SJCRH30 (cell line): Measurements from ENCODE around the gene CRELD2. TPM values are rescaled to one million over a fixed set of nuclear protein-coding genes. Genes with fewer than 3 reads are reported as not detected.

Experiments
- DNase-seq, 2 experiments: peaks; one replicate each; pipeline ENCODE4 v3.0.0-alpha.2; 2015 to 2020
- H3K27ac ChIP-seq: fragments of 250-450 bp; sonication (Bioruptor Pico); 2 replicates; pipeline ENCODE4 v1.5.1; 2020; ENCODE audit warnings: mild to moderate bottlenecking, moderate library complexity
- H3K27me3 ChIP-seq: fragments of 250-450 bp; sonication (Bioruptor Pico); 2 replicates; pipeline ENCODE4 v1.5.1; 2020; ENCODE audit warnings: mild to moderate bottlenecking, moderate library complexity
- H3K36me3 ChIP-seq: fragments of 250-450 bp; sonication (Bioruptor Pico); 2 replicates; pipeline ENCODE4 v1.5.1; 2020; ENCODE audit warnings: mild to moderate bottlenecking, moderate library complexity
- H3K4me1 ChIP-seq: fragments of 250-450 bp; sonication (Bioruptor Pico); 2 replicates; pipeline ENCODE4 v1.5.1; 2020; ENCODE audit warnings: mild to moderate bottlenecking, moderate library complexity
- H3K4me3 ChIP-seq: fragments of 250-450 bp; sonication (Bioruptor Pico); 2 replicates; pipeline ENCODE4 v1.5.1; 2020; ENCODE audit warnings: mild to moderate bottlenecking, moderate library complexity
- H3K9me3 ChIP-seq: fragments of 250-450 bp; sonication (Bioruptor Pico); replicated peaks from 2 replicates; pipeline ENCODE4 v1.5.1; 2020; ENCODE audit warnings: mild to moderate bottlenecking, moderate library complexity
- total RNA-seq: library from RNA; depleted of rRNA; stranded (reverse); fragments of >200 nt; shearing (Covaris generic); gene quantifications from 2 replicates; pipeline ENCODE4 v1.2.3, GENCODE V29; 2014; rRNA removed

CRELD2 gene
- total RNA-seq, 1 experiment from 2014 or later = 37.6 TPM

DNA sequence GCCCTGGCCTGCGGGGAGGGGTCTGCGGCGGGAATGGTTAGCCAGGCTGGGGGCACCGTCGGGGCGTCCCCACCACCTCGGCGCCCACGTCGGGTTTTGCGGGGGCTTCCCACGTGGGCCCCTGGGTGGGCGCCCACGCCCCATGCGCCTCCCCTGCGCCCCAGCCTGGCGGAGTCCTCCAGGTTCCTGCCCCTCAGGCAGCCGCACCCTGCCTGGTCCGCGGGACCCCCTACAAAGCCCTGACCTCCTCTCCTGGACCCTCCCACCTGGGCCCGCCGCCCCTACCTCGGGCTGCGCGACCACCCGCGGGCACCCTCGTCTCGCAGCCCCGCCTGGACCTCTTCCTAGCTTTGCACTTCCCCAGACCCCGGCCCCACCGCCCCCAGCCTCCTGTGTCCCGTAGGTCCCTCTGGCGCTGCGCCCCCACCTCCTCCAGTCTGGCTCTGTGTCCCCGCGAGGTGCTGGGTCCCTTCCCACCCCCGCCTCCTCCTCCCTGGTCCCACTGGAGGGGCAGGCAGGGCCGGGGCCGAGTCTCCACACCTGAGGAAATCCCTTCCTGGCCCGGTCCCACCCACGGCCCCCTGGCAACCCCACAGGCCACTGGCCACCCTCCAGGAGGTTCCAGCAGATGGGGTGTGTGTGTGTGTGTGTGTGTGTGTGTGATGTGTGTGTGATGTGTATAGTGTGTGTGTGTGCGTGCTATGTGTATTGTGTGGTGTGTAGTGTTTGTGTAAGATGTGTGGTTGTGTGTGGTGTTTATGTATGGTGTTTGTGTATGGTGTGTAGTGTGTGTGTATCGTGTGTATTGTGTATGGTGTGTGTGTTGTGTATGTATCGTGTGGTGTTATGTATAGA is 54.0 kb downstream of the CRELD2 start:
- Histone ChIP-seq H3K27me3 (no peaks in the 10 kb centered on the region), H3K36me3 (no peaks in the 10 kb centered on the region), H3K27ac (no peak overlapping the region), H3K4me1 (peaks cover 5% of the 10 kb centered on the region; the same call in 1 of the 2 replicates), H3K4me3 (no peak overlapping the region), H3K9me3 (peaks cover 4% of the 10 kb centered on the region; the same call in 1 of the 2 replicates)
- DNase-seq = peak in 1 of 2 experiments; percentile 12

DNA sequence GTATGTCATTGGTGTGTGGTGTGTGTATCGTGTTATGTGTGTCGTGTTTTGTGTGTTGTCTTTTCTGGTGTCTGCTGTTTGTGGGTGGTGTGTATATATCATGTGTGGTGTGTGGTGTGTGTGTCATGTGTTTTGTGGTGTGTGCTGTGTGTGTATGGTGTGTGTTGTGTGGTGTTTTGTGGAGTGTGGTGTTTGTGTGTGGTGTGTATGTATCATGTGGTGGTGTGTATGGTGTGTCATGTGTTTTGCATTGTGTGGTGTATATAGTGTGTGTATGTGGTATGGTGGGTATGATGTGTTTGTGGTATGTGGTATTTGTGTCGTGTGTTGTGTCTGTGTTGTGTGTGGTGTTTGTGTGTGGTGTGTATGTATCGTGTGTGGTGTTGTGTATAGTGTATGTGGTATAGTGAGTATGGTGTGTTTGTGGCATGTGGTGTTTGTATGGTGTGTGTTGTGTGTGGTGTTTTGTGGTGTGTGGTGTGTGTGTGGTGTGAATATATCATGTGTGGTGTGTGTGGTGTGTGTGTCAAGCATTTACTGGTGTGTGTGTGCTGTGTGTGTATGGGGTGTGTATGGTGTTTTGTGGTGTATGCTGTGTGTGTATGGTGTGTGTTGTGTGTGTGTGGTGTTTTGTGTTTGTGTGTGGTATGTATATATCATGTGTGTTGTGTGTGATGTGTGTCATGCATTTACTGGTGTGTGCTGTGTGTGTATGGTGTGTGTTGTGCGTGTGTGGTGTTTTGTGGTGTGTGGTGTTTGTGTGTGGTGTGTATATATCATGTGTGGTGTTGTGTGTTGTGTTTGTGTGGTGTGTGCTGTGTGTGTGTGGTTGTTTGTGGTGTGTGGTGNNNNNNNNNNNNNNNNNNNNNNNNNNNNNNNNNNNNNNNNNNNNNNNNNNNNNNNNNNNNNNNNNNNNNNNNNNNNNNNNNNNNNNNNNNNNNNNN is 54.9 kb downstream of the CRELD2 start:
- Histone ChIP-seq H3K27me3 (no peaks in the 10 kb centered on the region), H3K27ac (no peak overlapping the region), H3K9me3 (peaks cover 4% of the 10 kb centered on the region; the same call in 1 of the 2 replicates), H3K36me3 (no peaks in the 10 kb centered on the region), H3K4me1 (peaks cover 3% of the 10 kb centered on the region; the same call in 1 of the 2 replicates), H3K4me3 (no peak overlapping the region)
- no peak for DNase-seq

DNA sequence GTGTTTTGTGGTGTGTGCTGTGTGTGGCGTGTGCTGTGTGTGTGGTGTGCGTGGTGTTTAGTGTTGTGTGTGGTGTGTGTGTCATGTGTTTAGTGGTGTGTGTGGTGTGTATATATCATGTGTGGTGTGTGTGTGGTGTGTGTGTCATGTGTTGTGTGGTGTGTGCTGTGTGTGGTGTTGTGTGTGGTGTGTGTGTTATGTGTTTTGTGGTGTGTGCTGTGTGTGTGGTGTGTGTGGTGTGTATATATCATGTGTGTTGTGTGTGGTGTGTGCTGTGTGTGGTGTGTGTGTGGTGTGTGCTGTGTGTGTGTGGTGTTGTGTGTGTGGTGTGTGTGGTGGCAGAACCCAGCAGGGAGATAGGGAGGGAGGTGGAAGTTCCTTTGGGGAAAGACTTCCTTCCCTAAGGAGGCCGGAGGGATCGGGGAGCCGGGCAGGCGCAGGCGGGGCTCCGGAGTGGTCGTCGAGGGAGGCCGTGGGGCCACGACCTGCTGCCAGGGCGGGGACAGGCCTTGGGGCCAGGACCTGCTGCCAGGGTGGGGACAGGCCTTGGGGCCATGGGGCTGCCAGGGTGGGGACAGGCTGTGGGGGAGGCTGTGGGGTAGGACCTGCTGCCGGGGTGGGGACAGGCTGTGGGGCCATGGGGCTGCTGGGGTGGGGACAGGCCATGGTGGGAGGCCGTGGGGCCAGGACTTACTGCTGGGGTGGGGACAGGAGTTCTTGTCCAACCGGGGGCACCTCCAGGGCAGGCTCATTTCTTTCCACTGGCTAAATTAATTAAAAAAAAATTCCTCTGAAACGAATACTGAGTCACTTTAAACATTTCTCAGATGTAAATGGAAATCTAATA is 57.3 kb downstream of the CRELD2 start:
- no peaks in the 10 kb centered on the region for H3K27me3 ChIP-seq
- H3K4me1 ChIP-seq = no peaks in the 10 kb centered on the region
- no peaks in the 10 kb centered on the region for H3K36me3 ChIP-seq
- H3K27ac ChIP-seq = no peak overlapping the region
- H3K9me3 ChIP-seq = peaks cover 10% of the 10 kb centered on the region
- H3K4me3 ChIP-seq = no peak overlapping the region
- peak in 1 of 2 experiments; percentile 24 for DNase-seq

DNA sequence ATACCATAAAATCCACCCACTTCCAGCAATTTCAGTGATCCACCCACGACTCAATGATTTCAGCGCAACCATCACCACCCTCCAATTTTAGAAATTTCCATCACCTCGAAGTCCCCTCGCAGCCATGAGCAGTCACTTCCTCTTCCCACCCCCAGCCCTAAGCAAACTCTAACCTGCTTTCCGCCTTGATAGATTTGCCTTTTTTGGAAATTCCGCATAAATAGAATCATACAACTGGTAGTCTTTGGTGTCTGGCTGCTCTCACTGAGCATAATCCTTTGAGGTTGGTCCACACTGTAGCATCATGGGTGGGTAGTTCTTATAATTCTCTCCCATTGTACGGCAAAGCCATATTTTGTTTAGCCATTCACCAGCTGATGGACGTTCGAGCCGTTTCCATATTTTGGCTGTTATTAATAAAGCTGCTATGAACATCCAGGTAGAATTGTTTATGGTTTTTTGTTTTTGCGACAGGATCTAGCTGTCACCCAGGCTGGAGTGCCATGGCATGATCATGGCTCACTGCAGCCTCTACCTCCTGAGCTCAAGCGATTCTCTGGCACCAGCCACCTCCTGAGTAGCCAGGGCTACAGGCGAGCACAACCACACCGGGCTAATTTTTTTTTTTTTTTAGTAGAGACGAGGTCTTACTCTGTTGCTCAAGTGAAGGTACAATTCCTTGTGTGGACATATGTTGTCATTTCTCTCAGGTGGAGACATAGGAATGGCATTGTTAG is 58.2 kb downstream of the CRELD2 start:
- peaks cover 10% of the 10 kb centered on the region for H3K9me3 ChIP-seq
- H3K4me3 ChIP-seq = no peak overlapping the region
- no peaks in the 10 kb centered on the region for H3K4me1 ChIP-seq
- no peaks in the 10 kb centered on the region for H3K27me3 ChIP-seq
- no peak overlapping the region for H3K27ac ChIP-seq
- no peaks in the 10 kb centered on the region for H3K36me3 ChIP-seq
- no peak for DNase-seq

Other genes with a start within 250 kb of the CRELD2 start
- 41.0 and 44.7 TPM in 2 replicates for gene BRD1, start 90.8 kb upstream of the CRELD2 start, total RNA-seq
- gene ZBED4, start 64.8 kb upstream of the CRELD2 start, total RNA-seq = 48.7 and 53.2 TPM in 2 replicates
- 24.2 and 24.3 TPM in 2 replicates for gene ALG12, start 196 bp upstream of the CRELD2 start, total RNA-seq
- 51.2 and 53.6 TPM in 2 replicates for gene PIM3, start 42.1 kb downstream of the CRELD2 start, total RNA-seq
- not detected in 2 replicates for gene IL17REL, start 94.1 kb downstream of the CRELD2 start, total RNA-seq
- gene TTLL8, start 139.7 kb downstream of the CRELD2 start, total RNA-seq = not detected in 2 replicates
- 0.04 and 0.18 TPM in 2 replicates for gene MLC1, start 166.8 kb downstream of the CRELD2 start, total RNA-seq
- not detected in 2 replicates for gene MOV10L1, start 171.4 kb downstream of the CRELD2 start, total RNA-seq